Pancreas (tissue), 10 donors: ENCODE data around the gene H2AZ1. TPM values are rescaled to one million over a fixed set of nuclear protein-coding genes. Genes with fewer than 3 reads are reported as not detected.
A peak's percentile ranks its signal among the peaks of the same experiment; 100 is the strongest.

ENCODE experiments used
- ATAC-seq, 4 donors: fragments of 200-7000 bp; cut with Tn5 transposase; one replicate each; pipeline versions ENCODE4 v1.8.0 to v1.9.1; 2020; ENCODE audit warnings: mild to moderate bottlenecking in 4 of 4, moderate library complexity in 4 of 4
- DNase-seq, 6 donors: peaks; one replicate each; pipeline ENCODE4 v3.0.0-alpha.2; 2020
- FAIRE-seq: peaks from 2 replicates; lab custom pipeline; 2012; peaks lifted over from hg19 to GRCh38; lab: Jason Lieb, UNC
- H3K27ac ChIP-seq, 4 donors: fragments of 200-600 bp; sonication (generic); 1 replicate in 3 of 4; 2 replicates in 1 of 4; pipeline versions ENCODE4 v1.5.0 to v1.8.0; 2020
- H3K27me3 ChIP-seq, 4 donors: fragments of 200-600 bp; one replicate each; pipeline ENCODE4 v1.8.0; 2021
- H3K36me3 ChIP-seq, 3 donors: fragments of 200-600 bp; sonication (generic) in 1 of 3; one replicate each; pipeline versions ENCODE4 v1.5.0 to v1.8.0; 2020 to 2021
- H3K4me1 ChIP-seq, 3 donors: fragments of 200-600 bp; one replicate each; pipeline ENCODE4 v1.8.0; 2021
- H3K4me3 ChIP-seq, 4 donors: fragments of 200-600 bp; sonication (generic) in 2 of 4; one replicate each; pipeline versions ENCODE4 v1.5.0 to v1.8.0; 2020 to 2021
- H3K9me3 ChIP-seq, 4 donors: fragments of 200-600 bp; one replicate each; pipeline ENCODE4 v1.8.0; 2021
- CTCF ChIP-seq, 4 donors: fragments of 200-600 bp; sonication (generic) in 3 of 4; IDR thresholded peaks; one replicate each; pipeline versions ENCODE4 v1.5.0 to v1.8.0; 2021; ENCODE audit warnings: antibody characterized with exemption in 4 of 4
- WGBS, 2 donors: extraction: QIAGEN DNeasy Blood & Tissue Kit; methylation state at CpG; one replicate each; pipeline ENCODE4 v1.1.7; 2013; 5-methylcytosine and 5-hydroxymethylcytosine counted together
- intact Hi-C, 3 donors: fragments of 100-400 bp; cut with DNase I; formaldehyde crosslinking; loops; one replicate each; pipeline versions ENCODE4 v1.11.1 to v1.14.2; 2022
- polyA plus RNA-seq, 2 donors: library from polyadenylated mRNA; stranded (reverse); fragments of 200-250 nt; gene quantifications; one replicate each; pipeline ENCODE4 v1.2.3, GENCODE V29; 2013
- total RNA-seq, 6 donors: library from RNA; stranded (reverse); fragmentation: NEBNext Ultra II Directional in 4 of 6; extraction: Animal tissue kit (Norgen Biotek cat#: 25700) in 4 of 6; gene quantifications; one replicate each; pipeline versions ENCODE4 v1.2.1 to v1.2.4, GENCODE V29; 2021 to 2023
- donor health status: healthy with polysubstance abuse.
- donor health status: DM: no; HTN: no; CAD: no; lungs with moderate emphysema.
- donor health status: DM: no; HTN: no; CAD: no.
- donor health status: control.
- donor health status: control.
- donor health status: Bipolar disorder and iron deficiency.
- donor health status: DM: yes; HTN: yes; CAD: no.
- donor health status: DM: no; HTN: no; CAD: no.
- donor health status: DM: no; HTN: no; CAD: no.
- donor health status: DM: yes; HTN: yes; CAD: no.

Gene H2AZ1
- total and polyA plus RNA-seq, 8 donors: 25.1 to 91.5 (median 43.7) TPM

- Histone ChIP-seq H3K27ac (no peak overlapping the region), H3K36me3 (no peaks in the 10 kb centered on the region), H3K4me3 (no peak overlapping the region), H3K27me3 (no peaks in the 10 kb centered on the region), H3K4me1 (no peaks in the 10 kb centered on the region), H3K9me3 (no peaks in the 10 kb centered on the region)
- intact Hi-C loops: no loop called here
- WGBS, 2 donors: 69 to 76% methylated on average over 4 of the region's 4 CpGs
- ATAC-seq: no peak
- TF ChIP-seq CTCF (IDR thresholded peaks at IDR 0.05): no peak
- no peak for DNase-seq
- FAIRE-seq: no peak
These were observed 36.7 kb upstream of the H2AZ1 start for GRCh38 chr4:99986792-99987191.

GRCh38 chr4:99983289-99983943, 33.3 kb upstream of the H2AZ1 start:
- Histone ChIP-seq H3K36me3 (no peaks in the 10 kb centered on the region), H3K4me1 (no peaks in the 10 kb centered on the region), H3K27me3 (no peaks in the 10 kb centered on the region), H3K4me3 (no peak overlapping the region), H3K9me3 (no peaks in the 10 kb centered on the region), H3K27ac (no peak overlapping the region)
- ATAC-seq (no peak), FAIRE-seq (no peak), DNase-seq (no peak)
- TF ChIP-seq CTCF (IDR thresholded peaks at IDR 0.05): no peak
- intact Hi-C loops: no loop called here
- 62 to 80% methylated on average over 4 of the region's 4 CpGs for WGBS, 2 donors

- Histone ChIP-seq H3K4me1 (no peaks in the 10 kb centered on the region), H3K9me3 (no peaks in the 10 kb centered on the region), H3K27ac (no peak overlapping the region), H3K27me3 (no peaks in the 10 kb centered on the region), H3K36me3 (no peaks in the 10 kb centered on the region), H3K4me3 (no peak overlapping the region)
- DNase-seq: no peak
- ATAC-seq: no peak
- intact Hi-C loops: no loop called here
- TF ChIP-seq CTCF (IDR thresholded peaks at IDR 0.05): no peak
- FAIRE-seq: no peak
These were observed 29.8 kb upstream of the H2AZ1 start for GRCh38 chr4:99979872-99980271.

GRCh38 chr4:99971453-99972111, 21.5 kb upstream of the H2AZ1 start:
- intact Hi-C loops: no loop called here
- FAIRE-seq (no peak), ATAC-seq (no peak), DNase-seq (peak in 2 of 6 donors; percentile 21 to 62)
- Histone ChIP-seq H3K9me3 (no peaks in the 10 kb centered on the region), H3K4me3 (no peak overlapping the region), H3K27ac (no peak overlapping the region), H3K36me3 (no peaks in the 10 kb centered on the region), H3K27me3 (no peaks in the 10 kb centered on the region), H3K4me1 (no peaks in the 10 kb centered on the region)
- 90 to 96% methylated on average over 11 to 12 of the region's 12 CpGs for WGBS, 2 donors
- no peak for TF ChIP-seq CTCF (IDR thresholded peaks at IDR 0.05)

GRCh38 chr4:99968330-99968729, 18.3 kb upstream of the H2AZ1 start:
- FAIRE-seq: no peak
- no peak for DNase-seq
- no peak for TF ChIP-seq CTCF (IDR thresholded peaks at IDR 0.05)
- no peak overlapping the region for H3K27ac ChIP-seq
- H3K4me1 ChIP-seq: no peaks in the 10 kb centered on the region
- no peak for ATAC-seq
- H3K4me3 ChIP-seq: no peak overlapping the region
- intact Hi-C loops: no loop called here
- 64 to 74% methylated on average over 1 of the region's 1 CpG for WGBS, 2 donors
- H3K27me3 ChIP-seq: no peaks in the 10 kb centered on the region
- no peaks in the 10 kb centered on the region for H3K9me3 ChIP-seq
- H3K36me3 ChIP-seq: no peaks in the 10 kb centered on the region
